Chondrocyte (in vitro differentiated cells): ENCODE results near the gene MGAT4B. TPM values are rescaled to one million over a fixed set of nuclear protein-coding genes. Genes with fewer than 3 reads are reported as not detected.
A peak's percentile ranks its signal among the peaks of the same experiment; 100 is the strongest.

Experiments
- DNase-seq: peaks from one replicate; pipeline ENCODE4 v3.0.0; 2021; ENCODE audit warnings: mixed read lengths, low spot score
- H3K27ac Mint-ChIP-seq: one replicate; pipeline ENCODE4 v1.8.0; 2021; ENCODE audit warnings: mild to moderate bottlenecking, moderate library complexity, mixed read lengths; ENCODE audit not compliant: unreplicated experiment
- H3K27me3 Mint-ChIP-seq: 2 replicates; pipeline ENCODE4 v1.8.0; 2021; ENCODE audit warnings: low read depth, mixed read lengths
- H3K36me3 Mint-ChIP-seq: 2 replicates; pipeline ENCODE4 v1.8.0; 2021; ENCODE audit warnings: low read depth, mixed read lengths
- H3K4me1 Mint-ChIP-seq: 2 replicates; pipeline ENCODE4 v1.8.0; 2021; ENCODE audit warnings: low read depth, mild to moderate bottlenecking, mixed read lengths
- H3K4me3 Mint-ChIP-seq: one replicate; pipeline ENCODE4 v1.8.0; 2021; ENCODE audit warnings: mild to moderate bottlenecking, moderate library complexity, mixed read lengths; ENCODE audit not compliant: unreplicated experiment
- H3K9me3 Mint-ChIP-seq: 2 replicates; pipeline ENCODE4 v1.8.0; 2021; ENCODE audit warnings: low read depth, mixed read lengths
- CTCF ChIP-seq: fragments of 200-600 bp; sonication (generic); IDR thresholded peaks from 2 replicates; pipeline ENCODE4 v1.5.0; 2021; ENCODE audit warnings: antibody characterized with exemption, mild to moderate bottlenecking, moderate library complexity
- total RNA-seq: library from RNA; stranded (reverse); gene quantifications from 3 replicates; pipeline ENCODE4 v1.2.1, GENCODE V29; 2021

Gene MGAT4B
- total RNA-seq, 1 donor from 2014 or later, result 142 TPM

- Mint-ChIP-seq H3K27ac (peak overlapping the region; percentile 98), H3K4me3 (peak overlapping the region; percentile 69), H3K4me1 (peaks cover 43% of the 10 kb centered on the region), H3K36me3 (peaks cover 5% of the 10 kb centered on the region), H3K27me3 (no peaks in the 10 kb centered on the region), H3K9me3 (no peaks in the 10 kb centered on the region)
- no peak for TF ChIP-seq CTCF
- DNase-seq, result no peak
These were observed 11.5 kb upstream of the MGAT4B start for GRCh38 chr5:179817890-179818745.

- H3K36me3 Mint-ChIP-seq, result peaks cover 5% of the 10 kb centered on the region
- DNase-seq, result no peak
- H3K27ac Mint-ChIP-seq, result no peak overlapping the region
- no peaks in the 10 kb centered on the region for H3K27me3 Mint-ChIP-seq
- peaks cover 36% of the 10 kb centered on the region for H3K4me1 Mint-ChIP-seq
- H3K4me3 Mint-ChIP-seq, result peak overlapping the region; percentile 28
- no peaks in the 10 kb centered on the region for H3K9me3 Mint-ChIP-seq
- no peak for TF ChIP-seq CTCF
These were observed 10.8 kb upstream of the MGAT4B start for GRCh38 chr5:179817470-179817840.

- Mint-ChIP-seq H3K36me3 (peaks cover 5% of the 10 kb centered on the region), H3K27ac (no peak overlapping the region), H3K4me3 (peak overlapping the region; percentile 28), H3K27me3 (no peaks in the 10 kb centered on the region), H3K9me3 (no peaks in the 10 kb centered on the region), H3K4me1 (peaks cover 31% of the 10 kb centered on the region)
- TF ChIP-seq CTCF, result no peak
- DNase-seq, result peak; percentile 86
These were observed 10.3 kb upstream of the MGAT4B start for GRCh38 chr5:179816796-179817469.

GRCh38 chr5:179816401-179816795, 9.7 kb upstream of the MGAT4B start:
- TF ChIP-seq CTCF, result no peak
- H3K27me3 Mint-ChIP-seq, result no peaks in the 10 kb centered on the region
- H3K4me3 Mint-ChIP-seq, result no peak overlapping the region
- peak overlapping the region; percentile 8 for H3K27ac Mint-ChIP-seq
- H3K9me3 Mint-ChIP-seq, result no peaks in the 10 kb centered on the region
- H3K4me1 Mint-ChIP-seq, result peaks cover 29% of the 10 kb centered on the region
- peaks cover 5% of the 10 kb centered on the region for H3K36me3 Mint-ChIP-seq
- peak; percentile 83 for DNase-seq

GRCh38 chr5:179815491-179816249, 9.0 kb upstream of the MGAT4B start:
- Mint-ChIP-seq H3K36me3 (peaks cover 5% of the 10 kb centered on the region), H3K27me3 (no peaks in the 10 kb centered on the region), H3K27ac (no peak overlapping the region), H3K9me3 (no peaks in the 10 kb centered on the region), H3K4me3 (no peak overlapping the region), H3K4me1 (peaks cover 29% of the 10 kb centered on the region)
- no peak for DNase-seq
- no peak for TF ChIP-seq CTCF
